ENCODE results near the gene DIO3.

DIO3 gene

GRCh38 chr14:101600336-101600890, 39.1 kb downstream of the DIO3 start:
- DNase-seq, result no peak

- DNase-seq, result no peak
These were observed 39.8 kb downstream of the DIO3 start for GRCh38 chr14:101600891-101601605.

- peak; percentile 15 for DNase-seq
These were observed 40.5 kb downstream of the DIO3 start for GRCh38 chr14:101601606-101602465.

- no peak for DNase-seq
These were observed 41.2 kb downstream of the DIO3 start for GRCh38 chr14:101602466-101602840.

GRCh38 chr14:101603096-101603495, 41.8 kb downstream of the DIO3 start:
- DNase-seq, result peak; percentile 10

GRCh38 chr14:101604228-101604934, 43.1 kb downstream of the DIO3 start:
- DNase-seq, result no peak

- no peak for DNase-seq
These were observed 43.9 kb downstream of the DIO3 start for GRCh38 chr14:101604935-101605780.

- DNase-seq, result no peak
These were observed 44.5 kb downstream of the DIO3 start for GRCh38 chr14:101605836-101606235.

All from right hindlimb (tissue), 1 donor.